Activated CD8-positive, alpha-beta memory T cell treated with anti-CD3 and anti-CD28 coated beads, Interleukin-2, amount 50 U/mL, for 4 hours (primary cell): ENCODE data around the gene TMEM145.

Source experiments
- DNase-seq: peaks from one replicate; pipeline ENCODE4 v3.0.0-alpha.2; 2020

Gene TMEM145

GRCh38 chr19:42366673-42367072 lies 53.6 kb downstream of the TMEM145 start:
- DNase-seq: no peak

DNA sequence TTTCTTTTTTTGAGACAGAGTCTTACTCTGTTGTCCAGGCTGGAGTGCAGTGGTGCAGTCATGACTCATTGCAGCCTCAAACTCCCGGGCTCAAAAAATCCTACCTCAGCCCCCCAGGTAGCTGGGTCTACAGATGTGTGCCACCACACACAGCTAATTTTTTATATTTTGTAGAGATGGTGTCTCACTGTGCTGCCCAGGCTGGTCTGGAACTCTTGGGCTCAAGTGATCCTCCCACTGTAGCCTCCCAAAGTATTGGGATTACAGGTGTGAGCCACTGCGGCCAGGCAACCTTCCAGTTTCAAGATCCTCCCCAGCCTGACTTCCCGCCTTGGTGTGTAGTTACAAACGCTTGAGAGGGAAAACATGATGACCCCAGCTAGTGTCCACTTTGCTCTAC lies 54.8 kb downstream of the TMEM145 start:
- no peak for DNase-seq

DNA sequence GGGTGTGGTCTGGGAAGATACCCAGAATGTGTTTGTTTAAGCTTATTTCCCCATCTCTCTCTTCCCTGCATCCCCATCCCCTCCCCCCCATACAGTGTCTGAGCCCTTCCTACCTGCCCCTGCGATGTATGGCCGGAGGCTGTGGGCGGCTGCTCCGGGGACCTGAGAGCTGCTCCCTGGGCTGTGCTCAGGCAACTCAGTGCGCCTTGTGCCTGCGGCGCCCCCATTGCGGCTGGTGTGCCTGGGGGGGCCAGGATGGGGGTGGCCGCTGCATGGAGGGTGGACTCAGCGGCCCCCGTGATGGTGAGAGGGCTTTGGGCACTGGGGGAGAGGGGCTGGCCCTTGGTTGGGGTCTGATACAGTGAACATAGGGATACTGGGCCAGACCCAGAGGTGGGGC lies 55.3 kb downstream of the TMEM145 start:
- no peak for DNase-seq

DNA sequence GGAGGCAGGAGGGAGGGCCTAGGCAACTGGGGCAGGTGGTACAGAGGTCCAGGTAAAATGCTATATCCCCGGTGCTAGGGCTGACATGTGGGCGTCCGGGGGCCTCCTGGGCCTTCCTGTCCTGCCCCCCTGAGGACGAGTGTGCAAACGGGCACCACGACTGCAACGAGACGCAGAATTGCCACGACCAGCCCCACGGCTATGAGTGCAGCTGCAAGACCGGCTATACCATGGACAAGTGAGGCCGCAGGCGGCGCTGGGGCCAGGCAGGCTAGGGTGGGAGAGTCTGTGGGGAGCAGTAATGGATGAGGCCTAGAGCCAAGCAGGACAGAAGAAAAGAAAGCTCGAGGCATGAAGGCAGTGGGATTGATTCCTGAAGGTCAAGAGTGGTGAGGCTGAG lies 55.7 kb downstream of the TMEM145 start:
- DNase-seq: no peak

DNA sequence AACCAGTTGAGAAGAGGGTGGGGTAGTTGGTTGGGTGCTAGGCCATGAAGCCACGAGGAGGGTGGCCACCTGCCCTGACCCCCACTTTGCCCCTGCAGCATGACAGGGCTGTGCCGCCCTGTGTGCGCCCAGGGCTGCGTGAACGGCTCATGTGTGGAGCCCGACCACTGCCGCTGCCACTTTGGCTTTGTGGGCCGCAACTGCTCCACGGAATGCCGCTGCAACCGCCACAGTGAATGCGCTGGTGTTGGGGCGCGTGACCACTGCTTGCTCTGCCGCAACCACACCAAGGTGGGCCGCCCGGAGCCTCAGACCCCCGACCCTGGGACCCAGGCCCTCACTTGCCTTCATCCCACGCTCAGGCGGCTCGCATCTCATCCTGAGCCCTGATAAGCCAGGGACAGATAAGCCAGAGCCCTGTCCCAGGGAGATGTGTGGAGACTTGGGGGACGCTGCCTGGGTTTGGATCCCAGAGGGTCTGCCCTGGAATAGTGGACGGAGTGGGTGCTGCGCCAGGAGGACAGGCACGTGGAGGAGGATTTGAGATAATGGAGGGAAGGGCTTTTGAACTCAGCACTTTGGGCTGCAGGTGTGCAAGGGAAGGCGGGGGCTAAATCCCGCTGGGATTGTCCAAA lies 56.4 kb downstream of the TMEM145 start:
- no peak for DNase-seq

- DNase-seq: no peak
Observed at GRCh38 chr19:42370068-42370520, 57.0 kb downstream of the TMEM145 start.

GRCh38 chr19:42370626-42371175 lies 57.6 kb downstream of the TMEM145 start:
- no peak for DNase-seq
